Panc1 (cell line): Measurements from ENCODE around the gene MYBPH. TPM values are rescaled to one million over a fixed set of nuclear protein-coding genes. Genes with fewer than 3 reads are reported as not detected.

Experiments
- ATAC-seq: fragments of 200-7000 bp; cut with Tn5 transposase; 2 replicates; pipeline ENCODE4 v1.9.1; 2020; ENCODE audit warnings: mild to moderate bottlenecking, moderate library complexity
- BruUV-seq: library from RNA; stranded (reverse); fragments of 400-500 nt; replicated peaks from 2 replicates; lab custom pipeline; 2021; lab: Mats Ljungman, UMichigan
- CTCF ChIA-PET: fragments of 300-600 bp; sonication (Branson Sonifier 250); formaldehyde crosslinking; loops from one replicate; lab custom pipeline; 2022; ENCODE audit warnings: antibody characterized with exemption; lab: Charles Lee
- POLR2A ChIA-PET: fragments of 300-600 bp; sonication (Branson Sonifier 250); formaldehyde crosslinking; loops from one replicate; lab custom pipeline; 2022; ENCODE audit warnings: antibody characterized with exemption; lab: Charles Lee
- DNase-seq: peaks from one replicate; pipeline ENCODE4 v3.0.0-alpha.2; 2010; ENCODE audit warnings: low read depth, low spot score
- H3K27ac ChIP-seq: 2 replicates; pipeline ENCODE4 v1.5.1; 2011; ENCODE audit warnings: mild to moderate bottlenecking, low read length, inconsistent platforms
- H3K27me3 ChIP-seq: fragments of 200-500 bp; sonication (Bioruptor generic); 2 replicates; pipeline ENCODE4 v1.6.0; 2014; ENCODE audit warnings: low read length, inconsistent platforms; ENCODE audit not compliant: control insufficient read depth, insufficient read depth
- H3K36me3 ChIP-seq: fragments of 200-500 bp; sonication (Bioruptor generic); 2 replicates; pipeline ENCODE4 v1.5.1; 2014; ENCODE audit warnings: inconsistent platforms, mild to moderate bottlenecking, low read length, moderate library complexity; ENCODE audit not compliant: control insufficient read depth, insufficient read depth
- H3K4me1 ChIP-seq: 2 replicates; pipeline ENCODE4 v1.5.1; 2011; ENCODE audit warnings: inconsistent platforms, mild to moderate bottlenecking, low read length, moderate library complexity; ENCODE audit not compliant: control insufficient read depth, insufficient read depth
- H3K4me3 ChIP-seq, 2 experiments: 2 replicates each; pipeline ENCODE4 v1.5.1; 2011 to 2012; ENCODE audit warnings: low read depth in 2 of 2, low read length in 2 of 2, mild to moderate bottlenecking in 2 of 2, inconsistent platforms in 1 of 2, moderate library complexity in 1 of 2
- H3K9me3 ChIP-seq: fragments of 200-500 bp; sonication (Bioruptor generic); 2 replicates; pipeline ENCODE4 v1.5.1; 2014; ENCODE audit warnings: low read depth, mild to moderate bottlenecking, inconsistent platforms, low read length, moderate library complexity; ENCODE audit not compliant: control insufficient read depth, insufficient read depth
- CTCF ChIP-seq: fragments of 450-650 bp; IDR thresholded peaks from 2 replicates; pipeline ENCODE4 v1.5.1; 2017; ENCODE audit warnings: mild to moderate bottlenecking
- POLR2AphosphoS5 ChIP-seq: IDR thresholded peaks from 2 replicates; pipeline ENCODE4 v1.6.1; 2012; ENCODE audit warnings: mild to moderate bottlenecking, low read depth, low read length, moderate library complexity
- REST ChIP-seq, 2 experiments: IDR thresholded peaks; 2 replicates each; pipeline ENCODE4 v1.6.1; 2011 to 2012; ENCODE audit warnings: low read depth in 2 of 2, control low read depth in 1 of 2, low read length in 1 of 2, mild to moderate bottlenecking in 1 of 2, moderate library complexity in 1 of 2; ENCODE audit not compliant: insufficient read depth in 1 of 2
- SIN3A ChIP-seq: IDR thresholded peaks from 2 replicates; pipeline ENCODE4 v1.6.1; 2012; ENCODE audit warnings: low read depth, mild to moderate bottlenecking, low read length, moderate library complexity, borderline replicate concordance; ENCODE audit not compliant: insufficient read depth
- TCF7L2 ChIP-seq: IDR thresholded peaks from 2 replicates; pipeline ENCODE4 v1.6.1; 2011; ENCODE audit warnings: mild to moderate bottlenecking, low read depth, low read length, inconsistent platforms
- in situ Hi-C: cut with HindIII; loops from 2 replicates; pipeline ENCODE4 v1.10.0; 2016; ENCODE audit warnings: low sequenced_read_pairs, low pct_unique_long_range_greater_than_20kb
- intact Hi-C: fragments of 100-400 bp; cut with micrococcal nuclease; formaldehyde crosslinking; loops from one replicate; pipeline ENCODE4 v1.10.0; 2022; ENCODE audit not compliant: unreplicated experiment
- total RNA-seq: library from RNA; stranded (reverse); gene quantifications from one replicate; pipeline ENCODE4 v1.2.1, GENCODE V29; 2021; ENCODE audit not compliant: unreplicated experiment

The MYBPH gene
- total RNA-seq, 1 experiment from 2014 or later, result not detected

GRCh38 chr1:203206129-203206687 lies 30.6 kb upstream of the MYBPH start:
- no peaks in the 10 kb centered on the region for H3K36me3 ChIP-seq
- no peak for ATAC-seq
- intact Hi-C loops (no loop called here), in situ Hi-C loops (no loop called here)
- H3K27ac ChIP-seq, result no peak overlapping the region
- H3K4me3 ChIP-seq, result no peak overlapping the region
- TF ChIP-seq TCF7L2, result no peak
- TF ChIP-seq REST (IDR thresholded peaks at IDR 0.05; ENCODE audit: insufficient read depth in 1 of 2, low read depth in 2 of 2, low read length in 1 of 2), result no peak
- no peak for TF ChIP-seq POLR2AphosphoS5
- no peak for TF ChIP-seq SIN3A
- no peak for TF ChIP-seq CTCF
- ChIA-PET CTCF (no interaction called here), POLR2A (interaction anchor here (0.6 kb wide), 1 partner anchor 712 kb away, joined by 3 read pairs; no protein-coding TSS in a partner anchor)
- DNase-seq, result no peak
- no TSS peak for BruUV-seq
- peaks cover 6% of the 10 kb centered on the region; the same call in 1 of the 2 replicates for H3K27me3 ChIP-seq
- H3K4me1 ChIP-seq, result no peaks in the 10 kb centered on the region
- no peaks in the 10 kb centered on the region for H3K9me3 ChIP-seq

- H3K4me3 ChIP-seq, result no peak overlapping the region
- ATAC-seq (no peak), DNase-seq (no peak)
- H3K4me1 ChIP-seq, result no peaks in the 10 kb centered on the region
- H3K9me3 ChIP-seq, result no peaks in the 10 kb centered on the region
- in situ Hi-C loops, result no loop called here
- CTCF ChIA-PET, result no interaction called here
- intact Hi-C loops, result no loop called here
- TF ChIP-seq POLR2AphosphoS5, result no peak
- no peak for TF ChIP-seq TCF7L2
- no peak for TF ChIP-seq REST (IDR thresholded peaks at IDR 0.05; ENCODE audit: insufficient read depth in 1 of 2, low read depth in 2 of 2, low read length in 1 of 2)
- TF ChIP-seq SIN3A, result no peak
- no peak for TF ChIP-seq CTCF
- H3K27me3 ChIP-seq, result peaks cover 8% of the 10 kb centered on the region; the same call in 1 of the 2 replicates
- no peak overlapping the region for H3K27ac ChIP-seq
- BruUV-seq, result no TSS peak
- no peaks in the 10 kb centered on the region for H3K36me3 ChIP-seq
- POLR2A ChIA-PET, result no interaction called here
Observed at GRCh38 chr1:203204756-203205155, 29.1 kb upstream of the MYBPH start.
